Skin of body (tissue), 2 donors: Measurements from ENCODE around the gene CEP120. TPM values are rescaled to one million over a fixed set of nuclear protein-coding genes. Genes with fewer than 3 reads are reported as not detected.
"Not testable (repeated sequence)": the region's sequence is repeated elsewhere in the genome, so short reads cannot be mapped to it uniquely, and the experiment has no call there.

Source experiments
- DNase-seq: peaks from one replicate; lab custom pipeline; 2025; lab: John Stamatoyannopoulos, UW
- total RNA-seq: library from RNA; depleted of rRNA; stranded (reverse); fragments of >200 nt; gene quantifications from one replicate; pipeline ENCODE4 v1.2.3, GENCODE V29; 2014

CEP120 gene
- total RNA-seq, 1 donor from 2014 or later: 16.9 TPM

GRCh38 chr5:123438902-123439301 lies 15.7 kb upstream of the CEP120 start:
- DNase-seq: no peak

- no peak for DNase-seq
These were observed 15.0 kb upstream of the CEP120 start for GRCh38 chr5:123438244-123438643.

DNA sequence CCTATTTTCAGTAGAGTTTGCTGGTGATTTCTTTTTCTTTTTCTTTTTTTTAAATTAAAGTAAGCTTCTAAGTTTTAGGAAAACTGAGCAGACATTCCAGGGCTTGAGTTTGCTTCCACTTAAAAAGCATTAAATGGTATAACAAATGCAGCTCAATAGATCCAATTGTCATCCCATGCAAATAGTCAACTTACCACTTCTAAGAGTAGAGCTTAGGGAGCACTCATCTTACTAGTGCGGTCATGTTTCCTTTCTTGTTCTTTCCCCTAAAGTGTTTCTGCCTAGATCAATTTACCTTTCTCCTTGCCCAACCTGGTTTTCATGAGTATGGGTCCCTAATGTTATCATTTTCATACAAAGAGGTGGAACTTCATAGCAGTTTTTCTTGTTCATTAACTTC lies 13.0 kb upstream of the CEP120 start:
- DNase-seq: no peak

- no peak for DNase-seq
These were observed 11.6 kb upstream of the CEP120 start for GRCh38 chr5:123434796-123435195.

GRCh38 chr5:123433596-123433995 lies 10.4 kb upstream of the CEP120 start:
- no peak for DNase-seq

DNA sequence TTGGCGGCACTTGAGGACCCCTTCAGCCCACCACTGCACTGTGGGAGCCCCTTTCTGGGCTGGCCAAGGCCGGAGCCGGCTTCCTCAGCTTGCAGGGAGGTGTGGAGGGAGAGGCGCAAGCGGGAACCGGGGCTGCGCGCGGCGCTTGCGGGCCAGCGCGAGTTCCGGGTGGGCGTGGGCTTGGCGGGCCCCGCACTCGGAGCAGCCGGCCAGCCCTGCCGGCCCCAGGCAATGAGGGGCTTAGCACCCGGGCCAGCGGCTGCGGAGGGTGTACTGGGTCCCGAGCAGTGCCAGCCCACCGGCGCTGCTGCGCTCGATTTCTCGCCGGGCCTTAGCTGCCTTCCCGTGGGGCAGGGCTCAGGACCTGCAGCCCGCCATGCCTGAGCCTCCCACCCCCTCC lies 7.2 kb upstream of the CEP120 start:
- not testable (repeated sequence) for DNase-seq

DNA sequence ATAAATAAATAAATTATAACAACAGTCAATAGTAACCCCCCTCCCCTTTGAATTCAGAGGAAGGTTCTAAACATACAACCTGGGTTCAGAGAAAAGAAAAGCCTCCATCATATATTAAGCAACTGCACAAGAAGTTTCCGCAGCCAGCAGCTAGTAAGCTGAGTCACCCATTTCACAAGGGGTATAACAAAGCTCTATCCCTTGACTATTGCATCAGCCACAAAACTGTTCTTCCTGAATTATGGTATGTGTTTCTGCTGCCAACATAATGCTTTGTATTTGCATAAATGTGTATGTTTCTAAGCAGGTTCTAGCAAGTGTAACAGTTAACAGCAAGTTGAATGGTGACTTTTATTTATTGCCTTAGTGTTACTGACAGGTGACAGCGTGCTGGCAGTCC lies 6.8 kb upstream of the CEP120 start:
- DNase-seq: no peak

- no peak for DNase-seq
These were observed 6.2 kb upstream of the CEP120 start for GRCh38 chr5:123429221-123429954.

DNA sequence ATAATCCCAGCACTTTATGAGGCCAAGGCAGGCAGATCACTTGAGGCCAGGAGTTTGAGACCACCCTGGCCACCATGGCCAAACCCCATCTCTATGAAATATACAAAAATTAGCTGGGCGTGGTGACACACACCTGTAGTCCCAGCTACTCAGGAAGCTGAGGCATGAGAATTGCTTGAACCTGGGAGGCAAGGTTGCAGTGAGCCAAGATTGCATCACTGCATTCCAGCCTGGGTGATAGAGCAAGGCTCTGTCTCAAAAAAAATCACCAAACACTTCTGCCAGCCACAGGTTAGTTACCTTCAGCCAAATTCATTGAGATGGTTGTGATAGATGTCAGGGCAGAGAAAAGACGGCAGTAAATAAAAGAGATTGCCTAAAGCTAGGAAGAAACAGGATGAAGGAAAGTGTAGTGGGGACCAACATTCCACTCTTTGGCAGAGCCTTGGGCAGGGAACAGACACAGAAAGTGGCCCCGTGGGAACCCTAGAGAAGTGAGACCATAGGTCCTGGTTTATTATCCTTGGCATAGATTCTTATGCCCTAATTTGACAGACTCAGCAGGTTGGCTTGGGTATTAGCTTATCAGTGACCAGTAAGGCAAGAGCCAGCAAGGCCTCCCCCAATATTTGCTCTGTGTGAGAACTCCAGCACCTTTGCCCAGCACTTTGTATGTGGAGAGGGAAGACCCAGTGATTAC lies 5.5 kb upstream of the CEP120 start:
- DNase-seq: no peak

- no peak for DNase-seq
These were observed 4.1 kb upstream of the CEP120 start for GRCh38 chr5:123427281-123427680.

DNA sequence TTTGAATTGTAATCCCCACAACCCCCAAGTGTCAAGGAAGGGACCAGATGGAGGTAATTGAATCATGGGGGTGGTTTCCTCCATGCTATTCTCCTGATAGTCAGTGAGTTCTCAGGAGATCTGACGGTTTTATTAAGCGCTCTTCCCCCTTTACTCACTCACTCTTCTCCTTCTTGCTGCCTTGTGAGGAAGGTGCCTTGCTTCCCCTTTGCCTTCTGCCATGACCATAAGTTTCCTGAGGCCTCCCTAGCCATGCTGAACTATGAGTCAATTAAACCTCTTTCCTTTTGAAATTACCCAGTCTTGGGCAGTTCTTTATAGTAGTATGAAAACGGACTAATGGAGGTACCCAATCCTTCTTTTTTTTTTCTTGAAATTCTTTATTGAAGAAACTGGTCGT lies 2.2 kb upstream of the CEP120 start:
- DNase-seq: no peak

DNA sequence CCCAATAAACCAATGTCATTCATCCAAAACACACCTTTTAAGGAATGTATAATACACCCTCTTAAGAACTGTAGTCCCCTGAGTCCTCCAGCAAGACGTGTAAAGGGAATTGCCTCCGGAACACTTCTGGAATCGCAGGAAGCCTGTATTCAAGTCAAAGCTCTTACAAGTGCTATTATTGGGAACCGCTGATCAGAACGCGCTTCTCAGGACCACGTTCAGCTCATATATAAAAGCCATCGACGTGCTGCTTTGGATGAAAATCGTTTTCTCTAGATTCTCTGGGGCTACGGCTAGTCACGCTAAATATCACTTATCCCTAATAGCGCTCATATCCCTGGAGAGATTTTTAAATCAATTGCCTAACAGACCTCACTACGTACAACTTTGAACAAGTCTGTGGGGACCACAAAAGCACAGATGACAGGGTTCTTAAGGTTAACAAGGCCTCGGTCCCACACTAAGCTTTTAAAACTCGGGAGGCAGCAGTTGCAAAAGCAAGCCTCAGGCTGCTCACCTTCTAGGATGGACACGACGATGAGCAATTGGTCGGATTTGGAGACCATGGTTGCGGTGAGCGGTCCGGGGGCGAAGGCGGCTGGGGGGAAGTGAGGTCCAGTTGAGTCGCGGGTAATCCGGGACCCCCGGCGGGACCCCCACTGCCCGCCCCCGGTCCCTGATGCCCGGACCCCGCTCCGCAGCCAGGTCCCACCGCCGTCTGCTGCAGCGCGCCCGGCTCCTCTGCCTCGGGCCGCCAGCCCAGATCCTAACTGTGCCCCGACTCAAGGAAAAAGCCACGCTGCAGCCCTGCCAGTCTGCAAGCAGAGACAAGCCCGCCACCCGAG lies 548 bp downstream of the CEP120 start:
- peak; percentile 45 for DNase-seq

- DNase-seq: no peak
These were observed 1.4 kb downstream of the CEP120 start for GRCh38 chr5:123421773-123422172.

GRCh38 chr5:123414974-123415373 lies 8.2 kb downstream of the CEP120 start:
- DNase-seq: no peak

DNA sequence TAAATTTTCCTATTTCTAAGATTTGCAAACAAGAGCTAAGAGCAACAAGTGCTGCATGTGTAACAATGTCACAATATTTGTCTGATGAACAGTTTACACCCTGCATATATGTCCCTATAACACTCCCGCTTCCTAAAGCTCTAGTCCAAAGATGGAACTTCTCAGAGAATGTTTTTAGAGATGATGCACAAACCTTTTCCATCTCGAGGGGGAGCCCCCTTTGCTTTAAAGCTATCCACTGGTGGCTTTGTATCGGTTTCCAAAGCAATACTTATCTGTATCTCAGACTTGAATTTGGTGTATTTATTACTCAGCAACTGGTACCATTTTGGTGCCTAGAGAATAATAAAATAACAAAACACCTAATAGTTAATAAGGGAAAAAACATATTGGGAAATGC lies 11.0 kb downstream of the CEP120 start:
- DNase-seq: no peak

GRCh38 chr5:123401999-123402398 lies 21.2 kb downstream of the CEP120 start:
- not testable (repeated sequence) for DNase-seq

- DNase-seq: no peak
These were observed 21.9 kb downstream of the CEP120 start for GRCh38 chr5:123401320-123401719.

GRCh38 chr5:123400870-123401291 lies 22.3 kb downstream of the CEP120 start:
- DNase-seq: not testable (repeated sequence)

GRCh38 chr5:123398058-123398733 lies 25.0 kb downstream of the CEP120 start:
- no peak for DNase-seq

DNA sequence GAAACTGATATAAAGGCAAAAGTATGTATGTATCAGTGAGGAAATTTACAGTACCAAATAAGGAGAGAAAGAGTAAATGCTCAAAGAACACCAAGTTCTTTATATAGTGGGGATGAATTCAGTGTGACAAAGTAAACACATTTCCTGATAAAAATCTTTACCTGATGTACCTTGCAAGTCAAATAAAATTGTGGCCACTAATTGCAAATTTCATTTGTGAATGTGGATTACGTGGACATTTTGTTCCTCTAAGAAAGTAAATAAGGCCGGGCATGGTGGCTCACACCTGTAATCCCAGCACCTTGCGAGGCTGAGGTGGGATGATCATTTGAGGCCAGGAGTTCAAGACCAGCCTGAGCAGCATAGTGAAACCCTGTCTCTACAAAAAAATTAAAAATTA lies 25.7 kb downstream of the CEP120 start:
- DNase-seq: no peak

- no peak for DNase-seq
These were observed 32.2 kb downstream of the CEP120 start for GRCh38 chr5:123391009-123391408.

- no peak for DNase-seq
These were observed 33.4 kb downstream of the CEP120 start for GRCh38 chr5:123389794-123390193.
